Left colon (tissue), 2 donors: ENCODE results near the gene LTO1. TPM values are rescaled to one million over a fixed set of nuclear protein-coding genes. Genes with fewer than 3 reads are reported as not detected.

Experiments
- ATAC-seq: fragments of 200-7000 bp; cut with Tn5 transposase; one replicate; pipeline ENCODE4 v1.9.1; 2020; ENCODE audit warnings: mild to moderate bottlenecking, moderate library complexity
- DNase-seq, 2 donors: peaks; one replicate each; pipeline ENCODE4 v3.0.0-alpha.2; 2020
- intact Hi-C, 2 donors: fragments of 100-400 bp; cut with DNase I in 1 of 2; cut with micrococcal nuclease in 1 of 2; formaldehyde crosslinking; loops; one replicate each; pipeline versions ENCODE4 v1.11.2 to v1.14.0; 2022; cut with DNase I, micrococcal nuclease
- total RNA-seq, 2 donors: library from RNA; stranded (reverse); fragmentation: NEBNext Ultra II Directional; extraction: Animal tissue kit (Norgen Biotek cat#: 25700); gene quantifications; one replicate each; pipeline ENCODE4 v1.2.1, GENCODE V29; 2021
- donor health status: DM: no; HTN: no; CAD: no.
- donor health status: DM: yes; HTN: yes; CAD: no.

The LTO1 gene
- total RNA-seq, 2 donors from 2014 or later, result 21.2 to 21.7 TPM

- ATAC-seq (peak; percentile 27), DNase-seq (peak; percentile 55 to 70)
- intact Hi-C loops, result loop anchor here (5.0 to 10.0 kb wide), 2 partner anchors 348 to 540 kb away; partner anchors contain the start of gene MYEOV (in 1 of the 2)
These were observed 32.6 kb downstream of the LTO1 start for GRCh38 chr11:69642549-69642912.

- DNase-seq (peak in 1 of 2 donors; percentile 38), ATAC-seq (no peak)
- intact Hi-C loops, result loop anchor here (5.0 to 10.0 kb wide), 2 partner anchors 347 to 540 kb away; partner anchors contain the start of gene MYEOV (in 1 of the 2)
These were observed 33.2 kb downstream of the LTO1 start for GRCh38 chr11:69641681-69642548.

GRCh38 chr11:69640995-69641581, 34.1 kb downstream of the LTO1 start, which contains the start of gene CCND1:
Gene CCND1, plus strand, starts transcription at chr11:69641156. Its CDS starts 158 bp downstream, at chr11:69641314.
- DNase-seq (peak; percentile 67 to 82), ATAC-seq (peak; percentile 47)
- intact Hi-C loops, result loop anchor here (5.0 to 10.0 kb wide), 2 partner anchors 346 to 539 kb away; partner anchors contain the start of gene MYEOV (in 1 of the 2)

- ATAC-seq (no peak), DNase-seq (peak; percentile 47 to 64)
- intact Hi-C loops, result loop anchor here (5.0 to 10.0 kb wide), 2 partner anchors 346 to 538 kb away; partner anchors contain the start of gene MYEOV (in 1 of the 2)
These were observed 34.7 kb downstream of the LTO1 start for GRCh38 chr11:69640260-69640994.

GRCh38 chr11:69639831-69640230, 35.3 kb downstream of the LTO1 start:
- ATAC-seq (no peak), DNase-seq (no peak)
- intact Hi-C loops, result loop anchor here (5.0 to 10.0 kb wide), 2 partner anchors 345 to 538 kb away; partner anchors contain the start of gene MYEOV (in 2 of the 2)

- intact Hi-C loops, result loop anchor here in 1 of 2 donors (10.0 kb wide), 1 partner anchor 344 kb away; the partner anchor contains the start of gene MYEOV
- ATAC-seq (peak; percentile 67), DNase-seq (peak; percentile 95 to 96)
These were observed 36.0 kb downstream of the LTO1 start for GRCh38 chr11:69638941-69639681.

GRCh38 chr11:69637941-69638871, 36.9 kb downstream of the LTO1 start:
- intact Hi-C loops, result loop anchor here in 1 of 2 donors (10.0 kb wide), 1 partner anchor 343 kb away; the partner anchor contains the start of gene MYEOV
- peak; percentile 41 for ATAC-seq

GRCh38 chr11:69637198-69637940, 37.8 kb downstream of the LTO1 start:
- DNase-seq (peak in 1 of 2 donors; percentile 24), ATAC-seq (no peak)
- intact Hi-C loops, result loop anchor here in 1 of 2 donors (10.0 kb wide), 1 partner anchor 343 kb away; the partner anchor contains the start of gene MYEOV

More at GRCh38 chr11:69637941-69638871, 36.9 kb downstream of the LTO1 start:
- peak; percentile 65 to 79 for DNase-seq

- DNase-seq, result peak; percentile 61 to 72
- peak; percentile 32 for ATAC-seq
- intact Hi-C loops, result loop anchor here in 1 of 2 donors (10.0 kb wide), 1 partner anchor 342 kb away; the partner anchor contains the start of gene MYEOV
These were observed 38.5 kb downstream of the LTO1 start for GRCh38 chr11:69636512-69637197.

GRCh38 chr11:69635804-69636511, 39.2 kb downstream of the LTO1 start:
- ATAC-seq (no peak), DNase-seq (peak in 1 of 2 donors; percentile 18)
- intact Hi-C loops, result loop anchor here in 1 of 2 donors (10.0 kb wide), 1 partner anchor 341 kb away; the partner anchor contains the start of gene MYEOV

- intact Hi-C loops, result loop anchor here in 1 of 2 donors (10.0 kb wide), 1 partner anchor 340 kb away; the partner anchor contains the start of gene MYEOV
- no peak for ATAC-seq
- no peak for DNase-seq
These were observed 40.0 kb downstream of the LTO1 start for GRCh38 chr11:69635195-69635594.

GRCh38 chr11:69634590-69634989, 40.6 kb downstream of the LTO1 start:
- intact Hi-C loops, result loop anchor here in 1 of 2 donors (10.0 kb wide), 1 partner anchor 340 kb away; the partner anchor contains the start of gene MYEOV
- DNase-seq (no peak), ATAC-seq (no peak)

- intact Hi-C loops, result loop anchor here in 1 of 2 donors (10.0 kb wide), 1 partner anchor 339 kb away; the partner anchor contains the start of gene MYEOV
- ATAC-seq, result no peak
- DNase-seq, result no peak
These were observed 41.1 kb downstream of the LTO1 start for GRCh38 chr11:69634069-69634468.

- DNase-seq (no peak), ATAC-seq (no peak)
- intact Hi-C loops, result loop anchor here in 1 of 2 donors (10.0 kb wide), 1 partner anchor 338 kb away; the partner anchor contains the start of gene MYEOV
These were observed 42.3 kb downstream of the LTO1 start for GRCh38 chr11:69632900-69633299.
